GM19328 (cell line): ENCODE results near the gene PRKD3.

Experiments
- ATAC-seq: cut with Tn5 transposase; IDR thresholded peaks from one replicate; pipeline ENCODE4 v1.9.1; 2021; ENCODE audit warnings: mild to moderate bottlenecking, moderate library complexity; ENCODE audit not compliant: unreplicated experiment

Gene PRKD3

DNA sequence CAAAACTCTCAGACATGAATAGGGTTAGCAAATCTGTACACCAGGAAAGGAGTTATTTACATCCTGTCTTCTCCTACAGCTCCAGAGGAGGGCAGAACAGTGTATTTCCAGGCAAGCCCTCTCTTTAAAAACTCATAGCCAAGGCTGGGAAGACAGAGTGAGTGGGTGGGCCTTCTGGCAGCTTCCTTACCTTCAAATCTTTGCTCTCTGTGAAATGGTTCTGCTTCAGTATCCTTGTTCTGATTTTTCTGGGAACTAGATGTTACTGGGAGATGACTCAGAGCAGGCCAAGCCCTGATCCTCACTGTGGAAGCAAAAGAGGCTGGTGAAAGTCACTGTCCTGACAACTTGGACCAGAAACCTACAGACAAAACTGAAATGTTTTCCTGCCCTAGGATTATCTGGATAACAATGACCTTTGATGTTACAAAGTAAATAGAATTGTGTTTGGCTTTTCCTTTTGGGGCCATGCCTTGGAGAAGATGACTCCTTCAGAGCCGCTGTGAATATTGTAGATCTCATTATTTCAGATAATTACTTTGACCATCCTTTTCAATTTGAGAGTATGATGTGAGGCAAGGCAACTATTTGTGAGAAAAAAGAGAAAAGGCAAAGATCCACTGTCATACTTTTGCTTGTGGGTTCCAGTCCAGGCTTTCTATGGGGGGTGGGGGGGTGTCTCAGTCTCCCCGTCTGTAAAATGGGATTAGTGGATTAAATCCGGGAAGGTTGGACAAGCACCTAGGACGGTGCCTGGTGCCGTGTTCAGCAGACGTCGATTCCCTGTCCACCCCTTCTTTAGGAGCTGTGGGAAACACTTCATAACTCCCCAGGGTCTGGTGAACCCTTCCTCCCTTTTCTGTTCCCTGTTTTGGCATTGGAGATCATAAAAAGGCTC lies 19.2 kb upstream of the PRKD3 start:
- no peak for ATAC-seq

DNA sequence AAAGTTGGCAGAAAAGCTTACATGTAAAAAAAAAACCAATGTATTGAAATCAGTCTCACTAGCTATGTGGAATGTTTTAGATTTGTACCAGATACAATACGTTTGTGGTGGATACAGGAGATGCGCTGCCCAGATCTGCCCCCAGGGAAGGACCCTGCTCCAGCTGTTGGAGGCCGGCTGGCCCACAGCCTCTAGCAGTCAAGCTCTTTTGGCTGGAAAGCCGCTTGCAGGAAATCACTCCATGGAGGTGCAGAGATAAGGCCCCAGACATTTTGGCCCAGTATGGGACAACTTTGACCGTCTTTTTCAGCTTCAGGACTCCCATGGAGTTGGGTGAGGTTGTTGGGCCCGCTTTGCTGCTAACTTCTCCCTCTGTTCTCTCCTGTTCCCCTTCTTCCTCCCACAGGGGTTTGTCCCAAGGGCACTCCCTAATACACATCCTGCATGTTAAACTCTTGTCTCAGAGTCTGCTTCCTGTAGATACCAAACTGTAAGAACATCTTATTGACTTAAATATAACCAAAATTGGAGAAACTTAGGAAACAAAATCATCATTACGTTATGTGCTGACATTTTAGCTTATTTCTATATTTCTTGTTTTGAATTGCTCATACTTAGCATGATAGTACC lies 18.1 kb upstream of the PRKD3 start:
- no peak for ATAC-seq

DNA sequence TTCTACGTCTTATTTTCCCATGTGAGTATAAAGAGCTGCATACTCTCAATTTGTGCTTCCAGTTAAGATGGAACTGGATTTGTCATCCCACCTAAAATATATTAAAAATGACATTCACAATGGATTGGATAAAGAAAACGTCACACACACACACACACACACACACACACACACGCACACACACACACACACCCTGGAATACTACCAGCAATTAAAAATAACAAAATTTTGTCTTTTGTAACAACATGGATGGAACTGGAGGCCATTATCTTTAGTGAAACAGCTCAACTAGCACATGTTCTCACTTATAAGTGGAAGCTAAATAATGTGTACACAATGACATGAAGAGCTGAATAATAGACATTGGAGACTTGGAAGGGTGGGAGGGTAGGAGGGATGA lies 16.0 kb upstream of the PRKD3 start:
- no peak for ATAC-seq

DNA sequence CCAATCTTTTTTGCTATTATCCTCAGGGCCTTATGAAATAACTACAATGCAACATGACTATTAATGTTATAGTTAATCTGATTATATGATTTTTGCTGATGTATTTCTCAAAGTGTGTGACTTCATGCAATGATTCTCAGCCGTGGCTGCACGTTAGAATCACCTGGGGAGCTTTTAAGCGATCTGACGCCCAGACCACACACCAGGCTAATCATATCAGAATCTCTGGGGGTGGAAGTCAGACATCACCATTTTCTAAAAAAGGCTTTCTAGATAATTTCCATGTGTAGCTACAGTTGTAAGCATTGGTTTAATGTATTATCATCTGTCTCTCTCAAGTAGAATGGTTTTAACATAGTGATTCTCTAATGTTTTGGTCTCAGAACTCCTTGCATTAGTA lies 14.3 kb upstream of the PRKD3 start:
- ATAC-seq: no peak

DNA sequence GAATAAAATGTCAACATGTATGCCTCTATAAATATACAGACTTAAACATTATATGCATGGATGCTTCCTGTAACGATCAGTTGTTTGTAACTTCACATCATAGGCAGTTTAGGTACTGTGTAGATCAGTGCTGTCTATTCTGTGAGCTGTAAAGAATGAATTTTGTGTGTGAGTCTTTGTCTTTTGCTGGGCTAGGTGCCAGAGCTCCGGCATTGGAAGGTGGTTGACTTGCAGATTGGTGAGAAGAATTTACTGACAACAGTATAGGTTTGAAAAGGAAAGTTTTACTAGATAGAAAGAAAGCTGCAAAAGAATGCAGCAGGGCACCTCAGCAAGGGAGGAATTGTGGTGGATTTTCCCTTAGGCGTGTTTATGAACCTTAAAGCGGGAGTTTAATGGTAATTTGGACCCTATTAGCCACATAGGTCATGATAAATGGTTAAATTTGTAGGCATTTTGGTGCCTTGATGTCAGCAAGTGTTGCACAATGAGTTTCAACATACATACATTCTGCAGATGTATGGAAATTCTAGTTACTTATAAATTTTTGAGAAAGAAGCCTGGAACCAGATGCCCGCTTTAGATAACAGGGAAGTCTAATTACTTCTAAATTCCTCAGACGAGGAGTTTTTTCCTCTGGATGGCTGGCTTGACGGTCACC lies 13.1 kb upstream of the PRKD3 start:
- no peak for ATAC-seq

DNA sequence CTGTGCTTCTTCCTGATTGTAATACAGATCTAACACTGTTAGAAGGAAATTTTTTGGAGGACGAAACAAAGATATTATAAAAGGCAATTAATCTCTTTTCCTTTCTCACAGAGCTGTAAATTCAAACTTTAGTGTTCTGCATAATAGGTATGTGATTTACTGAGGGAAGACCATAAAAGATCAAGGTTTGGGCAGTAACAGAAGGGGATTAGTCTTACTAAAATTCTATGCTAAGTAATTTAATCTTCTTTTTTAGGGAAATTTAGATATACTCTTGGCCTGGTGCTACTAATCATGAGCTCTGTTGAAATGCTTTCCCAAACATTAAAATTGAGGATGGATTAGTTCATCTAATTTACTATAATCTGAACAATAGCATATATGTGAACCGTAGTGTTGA lies 11.0 kb upstream of the PRKD3 start:
- ATAC-seq: no peak

DNA sequence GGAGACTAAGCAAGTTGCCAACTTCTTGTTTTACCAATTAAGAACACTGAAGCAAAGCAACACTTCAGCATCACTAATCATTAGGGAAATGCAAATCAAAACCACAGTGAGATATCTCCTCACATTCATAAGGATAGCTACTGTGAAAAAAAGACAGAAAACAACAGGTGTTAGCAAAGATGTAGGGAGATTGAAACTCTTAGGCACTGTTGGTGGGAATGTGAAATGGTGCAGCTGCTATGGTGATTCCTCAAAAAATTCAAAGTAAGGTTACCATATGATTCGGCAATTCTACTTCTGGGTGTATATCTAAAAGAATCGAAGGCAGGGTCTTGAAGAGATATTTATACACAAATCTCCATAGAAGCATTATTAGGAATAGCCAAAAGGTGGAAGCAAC lies 8.6 kb upstream of the PRKD3 start:
- ATAC-seq: no peak

DNA sequence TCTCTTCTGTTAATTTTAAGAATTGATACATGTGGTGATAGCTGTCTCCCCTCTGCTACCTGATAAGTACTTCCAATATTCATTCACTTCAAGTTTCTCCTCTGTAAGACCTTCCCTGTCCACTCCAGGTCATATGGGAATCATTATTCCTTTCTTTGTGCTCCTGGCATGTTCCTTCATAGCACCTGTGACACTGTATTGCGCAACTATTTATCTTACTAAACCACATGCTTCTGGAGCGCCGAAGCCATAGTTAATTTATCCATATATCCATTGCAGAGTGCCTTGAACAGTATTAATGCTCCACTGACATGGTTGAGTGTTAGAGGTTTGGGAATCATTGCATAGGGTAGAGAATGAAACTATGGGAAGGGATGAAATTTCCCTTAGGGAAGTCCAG lies 7.9 kb upstream of the PRKD3 start:
- no peak for ATAC-seq

DNA sequence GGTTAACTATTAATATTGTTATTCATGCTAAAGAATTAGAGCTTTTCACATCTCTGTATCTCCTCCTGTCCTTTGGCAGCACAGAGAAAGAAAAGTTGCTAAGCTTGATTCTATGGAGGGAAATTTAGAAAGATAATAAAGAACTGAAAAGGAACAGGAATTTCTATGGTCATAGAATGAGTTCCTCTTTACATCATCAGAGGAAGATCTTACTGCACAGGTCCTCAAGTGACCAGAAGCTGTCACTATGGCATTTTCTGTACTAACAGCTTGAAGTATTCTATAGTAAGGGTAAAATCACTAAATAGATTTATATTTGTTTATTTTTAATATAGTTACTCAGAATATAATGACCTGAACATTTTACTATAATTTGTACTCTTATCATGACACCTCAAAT lies 6.0 kb upstream of the PRKD3 start:
- ATAC-seq: no peak

DNA sequence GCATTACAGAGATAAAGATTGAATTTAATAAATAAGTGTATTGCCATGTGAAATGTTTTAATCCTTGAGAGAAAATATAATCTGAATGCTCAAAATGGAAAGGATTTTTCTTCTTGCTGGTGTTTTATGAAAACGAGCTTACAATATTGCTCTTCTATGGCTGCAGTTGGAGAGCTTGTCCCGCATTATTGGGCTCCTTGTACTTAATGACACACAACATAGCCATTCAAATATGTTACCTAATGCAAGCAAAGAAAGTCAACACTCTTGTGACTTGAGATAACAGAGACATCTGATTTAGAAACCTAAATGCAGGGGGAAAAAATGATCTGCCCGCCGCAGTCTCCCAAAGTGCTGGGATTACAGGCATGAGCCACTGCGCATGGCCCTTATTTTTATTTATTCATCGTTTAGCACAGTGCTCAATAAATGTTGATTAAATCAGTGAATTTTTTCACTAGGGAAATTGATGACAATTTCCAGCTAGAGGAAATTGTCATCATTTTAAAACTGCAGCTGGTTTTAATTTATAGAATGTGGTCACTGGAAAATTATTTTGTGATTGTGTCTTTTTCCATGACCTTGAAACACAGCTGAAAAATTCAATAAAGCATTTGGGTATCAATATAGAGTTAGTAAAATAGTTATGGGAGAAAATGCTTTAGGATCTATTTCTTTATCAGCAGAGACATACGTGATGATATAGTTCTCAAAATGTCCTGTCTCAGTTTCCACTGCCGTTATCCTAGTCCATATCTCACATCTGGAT lies 2.4 kb upstream of the PRKD3 start:
- ATAC-seq: no peak

DNA sequence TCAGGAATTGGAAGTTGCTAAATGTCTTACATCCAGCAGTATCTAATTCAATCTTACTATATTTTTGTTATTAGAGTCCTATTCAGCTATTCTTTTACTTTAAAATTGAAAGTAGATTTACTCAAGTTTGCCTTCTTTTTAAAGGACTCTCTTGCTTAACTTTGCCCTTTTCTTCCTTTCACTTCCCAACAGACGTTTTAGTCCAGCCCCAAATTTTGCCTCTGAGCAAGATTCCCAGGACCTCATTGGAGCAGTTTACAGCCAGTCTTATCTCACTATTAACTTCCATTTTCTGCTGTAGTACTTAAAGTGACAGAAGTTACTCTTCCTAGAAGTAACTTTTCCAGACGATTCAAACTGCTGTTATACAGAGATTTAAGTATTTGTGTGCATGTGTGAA lies 1.7 kb upstream of the PRKD3 start:
- ATAC-seq: no peak

DNA sequence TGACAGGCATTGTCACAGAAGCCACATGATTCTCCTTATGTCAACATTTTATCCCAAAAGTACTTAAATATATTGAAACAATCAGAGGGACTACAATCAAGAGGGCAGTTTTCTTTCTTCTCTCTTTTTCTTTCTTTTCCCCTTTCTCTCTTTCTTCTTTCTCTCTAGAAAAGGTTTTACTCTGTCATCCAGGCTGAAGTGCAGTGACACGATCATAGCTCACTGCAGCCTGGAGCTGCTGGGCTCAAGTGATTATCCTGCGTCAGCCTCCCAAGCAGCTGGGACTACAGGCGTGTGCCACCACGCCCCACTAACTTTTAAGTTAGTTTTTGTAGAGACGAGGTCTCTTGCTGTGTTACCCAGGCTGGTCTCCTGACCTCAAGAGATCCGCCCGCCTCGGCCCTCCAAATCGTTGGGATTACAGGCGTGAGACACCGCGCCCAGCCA lies 1.0 kb upstream of the PRKD3 start:
- ATAC-seq: no peak

DNA sequence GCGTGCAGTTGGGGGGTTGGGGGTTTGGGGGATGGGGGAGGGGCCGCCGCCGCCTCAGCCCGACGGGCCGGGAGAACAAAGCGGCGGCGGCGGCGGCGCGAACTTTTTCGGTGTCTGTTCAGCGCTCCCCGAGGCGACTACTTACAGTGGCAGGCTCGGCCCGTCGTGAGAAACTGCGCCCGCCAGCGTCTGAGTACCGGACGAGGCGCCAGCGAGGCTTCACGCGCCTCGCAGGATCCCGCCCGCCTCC lies 172 bp downstream of the PRKD3 start:
- ATAC-seq: no peak

DNA sequence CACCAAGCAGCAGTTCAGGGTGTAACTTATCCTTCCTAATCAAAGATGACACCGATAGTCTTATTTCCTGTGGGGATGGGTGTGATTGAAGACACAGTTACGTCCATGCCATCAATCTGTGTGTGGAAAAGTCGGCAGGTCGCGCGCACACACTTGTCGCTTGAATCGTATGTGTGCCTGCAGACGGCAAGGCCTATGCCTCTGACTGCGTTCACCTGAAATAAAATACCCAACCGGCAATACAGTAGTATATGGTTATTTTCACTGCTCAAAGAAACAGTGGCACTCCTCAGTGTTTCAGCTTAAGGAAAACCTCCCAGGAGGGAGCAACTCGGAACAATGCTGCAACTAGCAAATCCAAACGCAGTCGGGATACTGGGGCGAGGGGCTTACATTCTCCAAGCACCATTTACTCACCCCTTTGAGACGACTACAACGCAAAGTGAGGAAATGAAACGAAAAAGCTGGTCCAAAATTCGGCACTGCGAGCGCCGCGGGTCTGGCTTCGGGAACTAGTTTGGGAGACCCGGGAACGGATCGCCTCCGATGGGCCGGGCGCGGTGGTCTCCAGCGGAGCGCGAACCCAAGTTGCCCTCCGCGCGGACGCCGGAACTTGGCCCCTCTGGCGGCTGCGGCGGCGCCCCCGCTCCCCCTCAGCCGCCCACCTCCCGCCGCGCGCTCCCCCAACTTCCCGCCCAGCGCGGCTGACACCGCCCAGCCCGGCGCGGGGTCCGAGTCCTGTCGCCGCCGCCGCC lies 675 bp downstream of the PRKD3 start:
- peak; percentile 27 for ATAC-seq

DNA sequence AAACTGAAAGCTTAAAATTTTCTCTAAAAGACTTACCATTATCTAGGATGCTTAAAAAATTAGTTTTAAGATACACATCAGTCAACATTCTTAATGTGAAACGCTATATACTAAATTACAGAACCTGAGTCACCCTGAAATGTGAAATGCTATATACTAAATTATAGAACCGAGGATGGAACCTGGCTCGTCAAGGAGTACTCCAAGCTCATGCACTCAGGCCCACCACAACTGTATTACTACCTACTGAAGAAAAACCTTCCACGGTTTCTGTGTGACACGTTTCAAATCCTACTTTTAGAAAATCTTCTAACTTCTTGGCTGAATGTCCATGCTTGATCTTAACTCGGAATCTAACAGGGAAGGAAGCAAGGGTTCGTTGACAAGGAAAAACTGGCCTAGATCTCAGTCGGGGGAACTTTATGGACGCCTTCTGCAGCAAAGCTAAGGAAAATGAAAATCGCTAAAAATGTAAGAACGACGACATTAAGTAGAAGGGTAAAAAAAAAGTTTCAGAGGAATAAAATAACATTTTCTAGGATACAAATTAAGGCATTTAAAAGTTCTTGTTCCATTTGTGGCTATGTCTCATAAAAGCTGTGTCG lies 1.4 kb downstream of the PRKD3 start:
- no peak for ATAC-seq

DNA sequence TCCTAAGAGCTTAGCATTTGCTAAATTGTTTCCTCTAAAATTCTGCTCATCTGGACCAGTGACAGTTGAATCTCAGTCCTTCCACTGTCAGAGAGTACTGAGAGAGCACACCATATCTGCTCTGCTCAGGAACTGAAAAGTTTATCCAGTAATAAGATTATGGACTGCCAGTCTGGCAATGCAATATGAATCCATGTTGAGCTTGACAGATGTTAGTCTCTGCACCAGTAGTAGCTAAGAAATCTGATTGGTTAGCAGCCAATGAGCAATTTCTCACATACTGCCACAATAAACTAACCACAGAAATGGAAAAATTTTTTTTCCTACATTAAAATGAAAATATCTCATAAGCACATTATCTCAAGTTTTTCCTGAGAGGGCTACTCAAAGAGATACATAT lies 2.3 kb downstream of the PRKD3 start:
- no peak for ATAC-seq

DNA sequence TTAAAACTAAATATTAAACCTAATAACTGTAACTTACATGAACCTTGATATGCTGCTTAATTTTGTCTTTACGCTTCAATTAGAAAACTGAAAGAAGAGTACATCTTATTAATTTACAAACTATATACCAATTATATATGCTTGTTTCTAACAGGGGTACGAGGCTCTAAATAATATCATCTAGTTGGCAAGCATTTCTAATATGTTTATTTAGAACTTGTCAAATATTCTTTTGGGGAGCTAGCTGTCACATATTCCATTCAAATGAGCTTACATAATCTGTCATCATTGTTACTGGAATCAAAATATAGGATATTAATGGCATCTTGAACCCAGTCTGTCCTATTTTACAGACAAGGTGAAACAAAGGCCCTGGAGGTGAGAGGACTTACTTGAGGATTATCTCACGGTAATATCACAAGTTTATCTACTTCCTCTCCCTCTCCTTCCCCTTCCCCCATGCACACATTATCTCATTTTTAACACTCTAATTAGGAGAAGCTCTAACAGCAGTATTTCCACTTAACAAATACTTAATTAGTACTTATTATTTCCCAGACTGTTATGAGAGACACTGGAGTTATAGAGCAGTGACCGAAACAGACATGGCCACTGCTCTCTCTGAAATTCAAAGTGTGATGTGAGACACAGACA lies 3.5 kb downstream of the PRKD3 start:
- ATAC-seq: no peak

DNA sequence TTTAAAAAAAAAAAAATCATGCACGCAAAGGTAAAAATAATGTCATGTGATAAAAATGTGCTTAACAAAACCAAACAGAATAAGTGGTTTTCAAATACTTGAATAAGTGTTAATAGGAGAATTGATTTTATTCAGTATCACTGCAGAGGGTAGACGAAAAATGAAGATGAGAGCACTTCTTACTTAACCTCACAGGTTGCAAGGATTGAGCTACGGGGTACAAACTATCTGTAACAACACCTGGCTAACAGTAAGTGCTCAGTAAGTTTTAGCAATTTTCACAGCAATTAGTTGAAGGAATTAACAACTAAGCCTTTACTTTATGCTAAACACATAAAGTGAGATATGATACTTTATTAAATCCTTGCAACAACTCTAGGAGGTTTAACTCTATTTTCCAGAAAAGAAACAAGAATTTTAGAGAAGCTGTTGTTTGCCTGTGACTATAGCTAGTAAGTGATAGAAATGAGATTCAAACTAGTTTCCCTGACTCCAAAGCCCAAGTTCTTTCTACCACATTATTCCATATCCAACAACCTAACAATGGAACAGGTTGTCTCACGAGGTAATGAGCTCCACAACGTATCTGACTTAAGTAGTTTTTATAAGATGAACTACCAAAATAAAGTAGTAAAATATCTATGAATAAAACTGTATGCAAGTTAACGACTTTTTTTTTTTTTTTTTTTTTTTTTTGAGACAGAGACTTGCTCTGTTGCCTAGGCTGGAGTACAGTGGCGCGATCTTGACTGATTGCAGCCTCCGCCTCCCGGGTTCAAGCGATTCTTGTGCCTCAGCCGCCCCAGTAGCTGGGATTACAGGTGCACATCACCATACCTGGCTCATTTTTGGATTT lies 4.7 kb downstream of the PRKD3 start:
- no peak for ATAC-seq

DNA sequence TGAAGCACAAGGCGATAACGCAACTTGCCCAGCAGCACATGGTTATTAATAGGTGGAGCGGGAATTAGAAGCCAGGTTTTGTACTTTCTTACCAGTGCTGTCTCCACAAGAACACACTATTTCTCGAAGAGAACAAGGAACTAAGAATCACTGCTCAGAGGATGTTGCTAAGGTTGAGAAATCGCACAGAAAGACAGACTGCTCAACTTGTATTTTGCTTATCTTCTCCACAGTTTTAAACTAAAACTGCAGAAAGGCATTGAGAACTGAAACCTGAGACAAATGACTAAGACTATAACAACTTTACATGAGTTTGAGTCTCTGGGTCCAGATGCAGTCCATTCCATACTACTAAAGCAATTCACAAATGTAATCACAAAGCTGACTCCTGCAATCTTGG lies 6.2 kb downstream of the PRKD3 start:
- peak; percentile 67 for ATAC-seq
